Eye (tissue), 1 donor: ENCODE data around the gene ADAM19.
A peak's percentile ranks its signal among the peaks of the same experiment; 100 is the strongest.

Experiments used
- DNase-seq: peaks from one replicate; pipeline ENCODE4 v3.0.0-alpha.2; 2015

Gene ADAM19

DNA sequence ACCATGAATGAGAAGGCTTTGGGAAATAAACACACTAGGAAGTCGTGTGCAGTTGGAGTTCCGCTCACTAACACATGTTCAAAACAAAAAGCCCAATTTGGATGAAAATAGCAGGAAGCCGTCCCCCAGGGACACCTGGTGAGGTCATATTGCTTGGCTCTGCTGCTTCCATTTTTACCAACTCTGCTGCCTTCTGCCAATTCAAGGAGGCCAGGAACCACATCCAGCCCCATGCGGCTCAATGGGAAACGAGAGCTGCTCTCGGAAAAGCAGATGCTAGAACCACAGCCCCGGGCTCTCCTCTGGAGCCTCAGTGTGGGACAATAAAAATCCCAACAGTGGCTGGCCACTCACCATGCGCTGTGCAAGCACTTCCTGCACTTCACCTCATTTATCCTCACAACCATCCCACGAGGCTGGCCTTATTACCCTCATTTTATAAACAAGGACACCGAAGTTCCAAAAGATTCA is 13.4 kb downstream of the ADAM19 start:
- peak; percentile 57 for DNase-seq

DNA sequence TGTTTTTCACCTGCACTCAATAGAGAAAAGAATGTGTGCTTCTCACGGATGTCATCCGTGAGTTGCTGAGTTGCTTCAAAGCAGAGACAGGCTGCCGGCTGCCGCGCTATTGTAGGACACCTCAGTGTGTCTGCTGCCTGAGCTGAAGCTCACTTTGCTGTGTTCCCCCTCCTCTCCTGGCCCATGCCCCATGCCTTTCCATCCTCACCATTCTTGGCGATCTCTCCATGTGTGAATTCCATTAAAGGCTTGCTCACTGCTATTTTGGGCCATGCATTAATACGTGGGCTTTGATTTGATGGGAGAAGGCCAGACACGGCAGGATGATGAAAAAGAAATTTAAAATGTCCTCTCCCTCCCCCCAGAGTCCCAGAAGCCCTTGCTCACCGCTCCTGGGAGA is 14.5 kb downstream of the ADAM19 start:
- DNase-seq = no peak

DNA sequence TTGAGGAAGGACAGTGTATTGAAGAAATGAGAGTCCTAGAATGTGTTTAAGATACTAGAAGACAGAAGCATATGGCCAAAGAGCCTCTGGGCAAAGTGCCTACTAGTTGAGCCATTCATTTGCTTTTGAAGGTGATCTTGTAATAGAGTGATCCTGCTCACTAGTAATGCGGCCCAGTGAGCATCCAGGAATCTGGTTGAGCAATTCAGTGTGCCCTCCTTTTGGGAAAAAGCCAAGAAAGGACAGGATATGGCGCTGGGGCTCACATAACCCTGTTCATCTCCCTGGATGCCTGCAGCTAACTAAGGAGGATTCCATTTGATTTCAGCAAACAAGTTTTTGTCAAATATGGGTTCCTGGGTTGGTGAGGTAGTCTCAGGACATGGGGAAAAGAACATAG is 16.3 kb downstream of the ADAM19 start:
- DNase-seq = no peak

DNA sequence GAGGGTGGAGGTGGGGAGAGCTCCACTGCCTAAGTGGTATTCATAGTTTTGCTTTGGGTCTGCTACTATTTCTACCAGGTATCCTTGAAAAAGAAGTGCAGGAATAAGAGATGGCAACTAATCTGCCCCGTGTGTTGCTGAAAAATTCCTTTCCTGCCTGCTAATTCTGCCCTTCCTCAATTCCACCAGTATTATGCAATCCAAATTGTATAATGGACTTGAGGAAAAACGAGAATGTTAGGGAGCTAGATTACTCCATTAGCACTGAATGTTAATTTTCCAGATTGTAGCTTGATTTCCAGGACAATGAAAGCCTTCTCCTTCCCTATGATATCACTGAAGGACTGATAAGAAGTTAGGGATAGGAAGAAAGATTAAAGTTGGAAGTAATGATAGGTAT is 16.9 kb downstream of the ADAM19 start:
- no peak for DNase-seq

DNA sequence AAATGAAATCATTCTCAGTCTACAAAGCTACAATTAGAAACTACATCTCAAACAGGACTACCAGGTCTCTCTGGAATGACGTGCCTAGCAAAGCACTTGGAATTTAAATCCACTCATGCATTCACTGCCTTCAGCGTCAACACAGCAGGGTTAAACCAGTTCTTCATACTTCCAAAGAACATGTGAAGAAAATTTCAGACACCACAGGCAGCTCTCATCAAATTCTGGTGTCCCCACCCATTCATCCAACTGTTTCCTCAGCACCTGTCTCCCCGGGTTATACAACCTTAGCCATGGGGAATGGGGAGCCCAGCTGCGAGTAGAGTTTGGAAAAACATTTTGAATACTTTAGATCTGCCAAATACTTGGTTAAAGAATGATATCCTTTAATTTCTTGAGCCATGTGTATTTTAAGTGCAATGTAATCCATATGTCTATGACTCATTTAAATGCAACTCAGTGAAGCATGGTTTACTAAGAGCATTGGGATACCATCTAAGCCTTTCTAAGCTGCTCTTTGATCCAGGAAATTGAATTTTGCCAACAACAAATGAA is 17.5 kb downstream of the ADAM19 start:
- peak; percentile 63 for DNase-seq

DNA sequence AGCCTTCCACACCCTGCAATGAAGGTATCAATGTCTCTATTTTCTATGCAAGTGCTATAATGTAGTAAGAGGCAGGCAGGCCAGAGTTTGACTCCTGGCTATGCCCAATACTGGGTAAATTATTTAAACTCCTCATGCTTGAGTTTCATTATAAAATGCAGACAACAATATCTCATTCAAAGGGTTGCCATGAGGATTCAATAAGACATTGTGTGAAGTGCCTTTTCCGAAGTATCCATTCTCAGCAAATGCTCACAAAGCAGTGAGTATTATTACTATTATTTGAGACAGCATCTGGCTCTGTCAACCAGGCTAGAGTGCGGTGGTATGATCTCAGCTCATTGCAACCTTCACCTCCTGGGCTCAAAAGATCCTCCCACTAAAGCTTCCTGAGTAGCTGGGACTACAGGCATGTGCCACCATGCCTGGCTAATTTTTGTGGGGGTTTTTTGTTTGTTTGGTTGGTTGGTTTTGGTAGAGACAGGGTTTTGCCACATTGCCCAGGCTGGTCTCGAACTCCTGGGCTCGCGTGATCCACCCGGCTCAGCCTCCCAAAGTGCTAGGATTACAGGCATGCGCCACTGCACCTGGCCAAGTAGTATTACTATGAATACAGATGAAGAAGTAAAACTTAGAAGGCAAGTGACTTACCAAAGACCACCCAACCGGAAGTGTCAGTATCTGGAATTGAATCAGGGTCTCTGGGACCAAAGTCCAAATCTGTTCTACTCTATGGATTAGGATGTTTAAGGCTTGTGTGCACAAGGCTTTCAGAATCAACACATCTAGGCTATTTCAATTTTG is 18.8 kb downstream of the ADAM19 start:
- DNase-seq = no peak

DNA sequence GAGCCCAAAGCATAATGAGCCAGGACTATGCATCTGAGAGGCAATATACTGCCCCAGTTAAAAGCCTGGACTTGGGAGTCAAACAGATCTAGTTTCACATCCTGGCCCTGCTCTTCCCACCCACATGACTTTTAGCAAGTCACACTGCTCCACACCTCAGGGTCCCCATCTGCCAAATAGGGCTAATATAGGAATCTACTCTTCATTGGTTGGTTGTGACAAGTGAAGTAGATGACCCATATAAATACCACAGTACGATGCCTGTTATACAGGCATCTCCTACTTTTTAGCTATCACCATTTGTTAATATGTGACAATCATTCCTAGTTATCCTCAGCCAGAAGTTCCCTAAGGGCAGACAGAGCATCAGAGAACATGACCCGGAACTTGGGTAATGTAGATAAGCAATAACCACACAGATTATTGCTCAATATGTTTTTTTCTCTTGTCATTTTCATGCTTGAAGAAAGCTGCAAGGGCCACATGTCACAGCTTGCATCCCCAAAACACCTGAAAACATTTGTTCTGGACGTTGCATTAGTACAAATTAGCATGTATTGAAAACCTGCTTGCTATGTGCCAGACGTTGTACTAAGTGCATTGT is 20.4 kb downstream of the ADAM19 start:
- no peak for DNase-seq

DNA sequence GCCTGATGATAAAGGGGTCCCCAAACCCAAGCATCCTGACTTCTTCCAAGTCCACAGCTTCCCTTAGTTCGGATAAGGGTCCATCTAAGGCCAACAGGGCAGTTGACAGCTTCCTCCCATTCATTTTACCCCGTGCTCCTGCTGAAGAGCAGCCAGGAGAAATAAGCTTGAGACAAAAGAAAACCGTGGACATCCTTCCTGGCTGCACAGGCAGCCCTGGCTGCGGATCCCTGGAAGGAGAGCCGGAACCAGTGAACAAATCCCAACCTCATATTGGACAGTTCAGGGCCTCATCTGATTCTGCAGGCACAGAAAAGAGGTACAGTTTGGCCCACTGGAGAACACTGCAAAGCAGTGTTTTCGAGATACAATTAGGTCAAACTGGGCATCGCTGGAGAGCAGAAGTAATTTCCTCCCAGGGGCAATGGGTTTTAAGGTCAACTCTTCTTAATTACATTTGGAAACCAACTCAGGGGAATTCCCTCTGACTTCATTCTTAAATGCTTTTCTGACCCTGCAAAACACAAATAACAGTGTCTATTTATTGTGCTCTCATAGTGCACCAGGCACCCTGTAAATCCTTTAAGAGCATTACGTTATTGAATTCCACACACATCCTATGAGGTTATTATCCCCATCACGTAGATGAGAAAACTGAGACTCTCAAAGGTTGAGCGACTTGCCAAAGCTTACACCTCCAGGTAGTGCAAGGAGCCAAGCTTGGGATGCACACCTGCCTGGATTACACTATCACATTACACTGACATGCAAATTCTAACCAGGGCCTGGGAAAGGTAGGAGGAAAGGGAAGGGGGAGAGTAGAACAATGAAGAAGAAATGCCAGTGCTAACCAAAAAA is 21.2 kb downstream of the ADAM19 start:
- peak; percentile 41 for DNase-seq

DNA sequence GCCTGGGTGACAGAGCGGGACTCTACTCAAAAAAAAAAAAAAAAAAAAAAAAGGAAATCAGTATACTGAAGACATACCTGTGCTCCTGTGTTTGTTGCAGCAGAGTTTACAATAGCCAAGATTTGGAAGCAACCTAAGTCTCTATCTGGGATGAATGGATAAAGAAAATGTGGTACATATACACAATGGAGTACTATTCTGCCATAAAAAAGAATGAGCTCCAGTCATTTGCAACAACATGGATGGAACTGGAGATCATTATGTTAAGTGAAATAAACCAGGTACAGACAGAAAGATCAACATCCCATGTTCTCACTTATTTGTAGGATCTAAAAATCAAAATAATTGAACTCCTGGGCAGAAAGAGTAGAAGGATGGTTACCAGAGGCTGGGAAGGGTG is 22.9 kb downstream of the ADAM19 start:
- no peak for DNase-seq

DNA sequence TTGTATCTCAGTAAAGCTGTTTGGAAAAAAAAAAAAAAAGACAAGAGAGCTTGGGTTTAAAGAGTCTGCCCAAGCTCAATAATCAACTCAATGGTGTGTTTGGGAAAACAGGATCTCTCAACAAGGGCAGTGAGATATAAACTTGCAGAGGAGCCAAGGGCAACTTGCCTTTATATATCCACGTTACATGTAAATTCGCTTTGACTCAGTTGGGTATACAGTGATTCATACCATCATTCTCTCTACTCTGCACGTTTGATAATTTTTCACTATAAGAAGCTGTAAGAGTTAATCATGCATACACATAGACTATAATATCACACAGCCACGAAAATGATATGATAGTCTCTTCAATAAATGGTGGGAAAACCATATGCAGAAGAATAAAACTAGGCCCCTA is 24.9 kb downstream of the ADAM19 start:
- DNase-seq = no peak

DNA sequence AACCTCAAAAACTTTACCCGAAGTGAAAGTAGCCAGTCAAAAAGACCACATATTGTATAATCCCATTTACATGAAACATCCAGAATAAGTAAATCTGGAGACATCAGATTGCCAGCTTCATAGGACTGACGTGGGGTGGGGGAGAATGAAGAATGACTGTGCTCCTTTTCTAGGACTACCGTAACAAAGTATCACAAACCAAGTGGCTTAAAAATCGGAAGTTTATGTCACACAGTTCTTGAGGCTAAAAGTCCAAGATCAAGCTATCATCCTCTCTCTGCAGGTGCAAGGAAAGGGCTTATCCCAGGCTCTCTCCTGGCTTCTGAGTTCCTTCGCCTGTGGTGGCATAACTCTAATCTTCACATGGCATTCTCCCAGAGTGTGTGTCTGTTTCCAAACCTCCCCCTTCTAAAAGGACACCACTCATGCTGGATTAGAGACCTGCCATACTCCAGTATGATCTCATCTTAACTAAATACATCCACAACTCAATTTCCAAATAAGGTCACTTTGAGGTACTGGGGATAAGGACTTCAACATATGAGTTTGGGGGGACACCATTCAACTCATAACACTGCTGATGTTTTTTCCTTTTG is 25.5 kb downstream of the ADAM19 start:
- no peak for DNase-seq

DNA sequence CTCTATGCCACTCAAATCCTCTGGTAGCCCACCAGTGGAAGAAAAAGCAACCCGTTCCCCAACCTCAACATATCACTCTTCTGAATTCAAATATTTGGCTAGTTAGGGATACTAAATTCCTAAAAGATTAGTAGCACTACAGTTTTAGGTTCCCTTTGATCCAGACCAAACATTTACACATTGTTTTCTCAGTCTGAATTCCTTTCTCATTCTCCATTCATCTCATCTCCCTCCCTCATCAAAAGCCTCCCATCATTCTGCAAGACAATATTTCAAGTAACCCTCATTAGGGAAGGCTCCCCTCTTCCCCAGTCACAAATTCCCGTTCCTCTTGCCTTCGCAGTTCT is 26.3 kb downstream of the ADAM19 start:
- DNase-seq = no peak

DNA sequence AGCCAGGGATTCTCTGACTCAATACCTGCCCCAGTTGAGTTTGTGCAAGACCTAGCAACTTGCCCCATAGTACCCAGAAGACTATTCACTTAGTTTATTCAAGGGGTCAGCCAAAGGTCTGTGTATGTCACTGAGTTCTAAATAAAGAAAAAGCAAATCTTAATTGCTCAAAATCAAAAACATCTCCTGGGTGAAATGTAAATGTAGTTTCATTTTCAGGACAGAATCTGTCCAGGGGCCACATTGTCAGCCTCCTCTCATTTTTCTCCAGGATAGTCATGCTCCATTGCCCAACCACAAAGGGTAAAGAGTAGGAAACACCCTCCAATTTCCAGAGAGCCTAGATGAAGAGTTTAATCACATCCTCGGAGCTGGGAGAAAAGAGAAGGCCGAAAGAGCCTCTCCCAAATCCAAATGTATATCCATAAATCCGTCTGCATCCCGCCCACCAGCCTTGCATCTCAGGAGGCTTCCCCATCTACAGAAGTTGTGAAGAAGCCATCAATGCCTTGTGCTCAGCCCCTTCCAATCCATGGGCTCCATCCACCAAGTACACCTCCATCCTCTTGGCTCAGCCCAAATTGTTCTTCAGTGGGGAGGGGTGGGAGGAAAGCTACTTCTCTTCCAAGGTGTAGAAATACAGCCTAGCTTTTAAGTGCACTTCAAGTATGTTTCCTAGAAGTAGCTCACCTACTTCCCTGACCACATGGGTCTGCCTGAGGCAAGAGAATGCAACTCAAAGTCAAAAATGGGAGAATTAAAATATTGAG is 26.9 kb downstream of the ADAM19 start:
- DNase-seq = no peak

DNA sequence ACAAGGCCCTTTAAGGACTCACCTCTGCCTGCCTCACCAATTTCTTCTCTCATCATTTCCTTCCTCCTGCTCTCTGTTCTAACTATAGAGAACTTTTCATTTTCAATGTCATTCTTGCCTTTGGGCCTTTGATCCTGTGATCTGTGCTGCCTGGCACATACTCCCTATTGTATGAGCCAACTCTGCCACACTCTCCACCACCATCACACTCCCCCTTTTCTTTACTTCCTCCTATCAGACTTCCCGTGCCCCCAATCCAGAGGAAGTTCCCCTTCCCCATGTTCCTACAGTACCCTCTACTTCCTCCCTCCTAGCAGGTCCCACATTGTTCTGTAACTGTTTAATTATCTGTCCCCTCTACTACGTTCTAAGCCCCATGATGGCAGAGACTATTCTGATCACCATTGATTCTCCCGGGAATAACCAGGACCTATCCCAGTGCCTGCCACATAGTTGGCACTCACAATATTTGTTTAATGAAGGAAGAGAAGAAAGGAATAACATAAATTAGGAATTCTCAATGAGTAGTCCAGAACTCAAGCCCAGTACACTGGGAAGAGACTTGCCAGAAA is 27.5 kb downstream of the ADAM19 start:
- no peak for DNase-seq

DNA sequence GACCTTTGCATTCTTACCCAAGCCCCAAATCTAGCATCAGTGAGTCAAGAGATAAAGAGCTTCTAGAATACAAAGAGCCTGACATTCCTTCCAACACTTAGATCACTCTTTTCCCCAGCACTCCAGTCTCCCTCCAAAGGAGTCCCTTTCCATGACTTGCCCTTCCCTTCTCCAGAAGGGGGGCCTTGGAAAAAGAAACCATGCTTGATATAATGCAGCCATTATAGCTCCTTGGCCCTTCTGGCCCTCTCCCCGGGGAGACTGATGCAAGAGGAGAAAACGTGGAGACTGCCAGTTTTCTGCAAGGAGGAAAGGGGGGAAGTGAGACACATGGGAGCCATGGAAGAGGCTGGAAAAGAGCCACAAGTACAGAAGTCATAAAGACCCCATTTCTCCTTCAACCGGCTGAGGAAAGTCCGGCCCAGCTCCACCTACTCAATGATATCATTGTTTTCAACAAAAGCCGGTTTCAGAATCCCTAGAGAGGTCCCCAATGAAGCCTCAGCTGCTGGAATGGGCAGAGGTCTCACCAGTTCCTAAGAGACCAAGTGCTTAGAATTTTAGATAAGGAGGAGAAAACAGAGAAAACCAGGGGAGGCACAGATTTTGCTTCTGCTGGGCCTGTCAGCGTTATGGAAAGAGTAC is 29.0 kb downstream of the ADAM19 start:
- no peak for DNase-seq

DNA sequence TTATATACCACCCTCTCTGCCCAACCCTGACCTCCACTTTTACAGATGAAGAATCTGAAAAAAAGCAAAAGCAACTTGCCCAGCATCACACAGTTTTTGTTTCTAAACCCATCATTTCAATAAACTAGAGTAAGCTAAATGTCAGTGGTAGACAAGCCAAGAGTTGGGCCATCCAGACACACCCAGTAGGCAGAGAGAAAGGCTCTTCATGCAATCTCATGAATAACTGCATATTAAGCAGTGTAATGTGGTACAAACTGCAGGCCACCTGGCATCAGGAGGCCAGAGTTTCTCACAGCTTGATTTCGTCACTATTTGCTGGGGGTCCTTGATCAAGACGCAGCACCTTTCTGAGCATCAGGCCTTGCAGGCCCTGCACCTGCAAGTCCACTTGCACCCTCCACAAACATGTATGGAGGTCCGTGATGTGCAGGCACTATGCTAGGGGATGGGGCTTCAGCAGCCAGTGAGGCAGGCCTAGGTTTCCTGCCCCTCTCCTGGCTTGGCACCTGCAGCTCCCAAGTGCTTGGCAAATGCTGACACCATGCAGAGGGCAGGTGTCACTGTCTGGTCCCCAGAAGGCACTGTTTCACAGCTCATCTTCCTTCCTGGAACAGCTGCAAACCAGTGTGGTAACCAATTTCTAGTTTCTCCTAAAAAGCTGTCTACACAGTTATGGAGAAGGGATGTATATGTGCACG is 29.8 kb downstream of the ADAM19 start:
- DNase-seq = no peak

DNA sequence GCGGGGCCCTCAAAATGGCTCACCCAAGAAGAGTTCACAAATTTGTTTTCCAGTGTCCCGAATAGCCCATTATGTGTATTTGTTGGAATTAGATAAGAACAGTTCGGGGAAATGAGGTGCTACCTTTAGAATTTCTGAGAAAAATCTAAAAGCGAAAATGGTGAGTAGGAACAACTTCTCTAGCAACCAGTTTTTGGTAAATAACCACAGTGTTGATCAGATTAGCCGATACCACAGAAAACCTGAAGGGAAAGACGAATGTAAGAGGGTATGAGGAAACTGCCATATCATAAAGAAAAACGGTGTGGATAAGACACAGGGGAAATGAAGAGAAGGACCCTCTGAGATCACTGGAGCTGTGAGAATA is 31.0 kb downstream of the ADAM19 start:
- DNase-seq = no peak

DNA sequence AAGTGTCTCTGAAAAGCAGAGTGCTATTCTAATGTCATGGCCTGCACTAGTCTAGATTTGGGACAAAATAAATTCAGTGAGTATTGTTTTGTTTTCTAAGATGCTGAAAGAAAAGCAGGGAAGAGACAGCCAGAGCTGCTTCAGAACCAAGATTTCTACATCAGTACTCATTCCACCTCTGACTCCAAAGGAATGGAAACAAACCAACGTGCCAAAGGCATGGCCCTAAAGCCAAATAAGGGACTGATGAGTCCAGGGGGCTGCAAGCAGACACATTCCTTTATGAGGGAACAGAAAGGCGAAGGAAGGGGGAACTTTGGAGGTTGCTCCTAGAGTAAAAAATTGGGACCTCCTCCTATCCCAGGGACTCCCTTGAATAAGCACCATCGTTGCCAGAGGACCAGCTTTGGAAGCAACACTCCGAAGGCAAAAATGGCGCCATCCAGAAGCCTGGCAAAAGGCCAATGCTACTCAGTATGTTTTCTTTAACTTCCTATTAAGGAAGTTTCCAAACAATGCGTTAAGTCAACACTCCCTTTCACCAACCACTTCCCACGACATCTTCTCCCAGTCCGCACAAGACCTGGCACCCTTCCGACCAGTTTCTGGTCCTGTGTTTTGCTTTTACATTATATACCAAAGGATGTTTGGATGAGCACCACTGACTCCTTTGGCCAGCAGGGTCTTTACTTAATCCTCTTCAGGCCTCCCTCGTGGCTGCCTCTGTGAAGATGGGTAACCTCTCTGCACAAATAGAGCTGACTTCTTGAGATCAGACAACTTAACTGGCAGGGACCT is 31.6 kb downstream of the ADAM19 start:
- no peak for DNase-seq

DNA sequence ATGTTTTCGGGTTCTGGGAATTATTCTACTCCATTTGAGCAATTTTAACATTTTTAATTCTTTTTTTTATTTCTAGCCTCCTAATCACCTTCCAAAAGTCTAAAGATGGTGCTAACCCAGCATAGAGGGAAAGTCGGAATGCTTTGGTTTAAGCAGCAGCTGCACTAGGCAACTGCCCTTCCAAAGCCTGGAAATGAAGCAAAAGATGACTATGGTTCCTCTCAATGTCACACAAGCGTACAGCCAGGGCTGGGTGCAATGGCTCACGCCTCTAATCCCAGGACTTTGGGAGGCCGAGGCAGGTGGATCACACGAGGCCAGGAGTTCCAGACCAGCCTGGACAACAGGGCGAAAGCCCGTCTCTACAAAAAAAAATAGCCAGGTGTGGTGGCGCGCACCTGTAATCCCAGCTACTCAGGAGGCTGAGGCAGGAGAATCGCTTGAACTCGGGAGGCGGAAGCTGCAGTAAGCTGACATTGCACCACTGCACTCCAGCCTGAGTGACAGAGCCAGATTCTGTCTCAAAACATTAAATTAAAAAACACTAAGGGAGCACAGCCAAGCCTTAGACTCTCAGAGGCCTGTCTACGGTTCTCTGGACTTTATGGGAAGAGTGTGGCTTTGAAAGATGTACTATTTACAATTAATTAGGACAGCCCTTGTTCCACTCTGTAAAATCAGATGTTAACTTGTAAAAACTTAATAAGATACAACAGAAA is 33.1 kb downstream of the ADAM19 start:
- DNase-seq = no peak
